IMR-90 (cell line): Measurements from ENCODE around the gene NR4A2. TPM values are rescaled to one million over a fixed set of nuclear protein-coding genes. Genes with fewer than 3 reads are reported as not detected.

Experiments used
- ATAC-seq: fragments of 200-7000 bp; cut with Tn5 transposase; 2 replicates; pipeline ENCODE4 v1.9.1; 2020; ENCODE audit warnings: low read depth, mild to moderate bottlenecking, moderate library complexity
- BruUV-seq: library from RNA; stranded (reverse); fragments of 400-500 nt; replicated peaks from 2 replicates; lab custom pipeline; 2021; lab: Mats Ljungman, UMichigan
- CTCF ChIA-PET: fragments of 300-600 bp; formaldehyde crosslinking; extraction: SDS; loops from one replicate; lab custom pipeline; 2021; ENCODE audit warnings: antibody characterized with exemption; lab: Yijun Ruan, JAX
- POLR2A ChIA-PET: fragments of 300-600 bp; sonication (Branson Sonifier 250); formaldehyde crosslinking; loops from one replicate; lab custom pipeline; 2022; ENCODE audit warnings: antibody characterized with exemption; ENCODE audit not compliant: unreplicated experiment; lab: Charles Lee
- DNase-seq: peaks from one replicate; pipeline ENCODE4 v3.0.0; 2013
- H2AFZ ChIP-seq: replicated peaks from 2 replicates; pipeline ENCODE3; 2013; ENCODE audit warnings: low read length, mild to moderate bottlenecking; ENCODE audit not compliant: poor library complexity
- H2AK5ac ChIP-seq: 2 replicates; pipeline ENCODE4 v1.6.1; 2013; ENCODE audit warnings: low read depth, low read length, inconsistent platforms
- H2AK9ac ChIP-seq: replicated peaks from 2 replicates; pipeline ENCODE3; 2013; ENCODE audit warnings: mild to moderate bottlenecking, low read depth, low read length, moderate library complexity; ENCODE audit not compliant: poor library complexity
- H2BK120ac ChIP-seq: 2 replicates; pipeline ENCODE4 v1.6.1; 2013; ENCODE audit warnings: low read depth, low read length, inconsistent platforms
- H2BK15ac ChIP-seq: 3 replicates; pipeline ENCODE4 v1.6.1; 2013; ENCODE audit warnings: low read depth, low read length, inconsistent platforms
- H2BK20ac ChIP-seq: 2 replicates; pipeline ENCODE4 v1.6.1; 2013; ENCODE audit warnings: low read depth, mild to moderate bottlenecking, inconsistent platforms, low read length, moderate library complexity
- H2BK5ac ChIP-seq: 2 replicates; pipeline ENCODE4 v1.6.1; 2013; ENCODE audit warnings: mild to moderate bottlenecking, low read depth, low read length, inconsistent platforms; ENCODE audit not compliant: poor library complexity, severe bottlenecking
- H3K14ac ChIP-seq: replicated peaks from 2 replicates; pipeline ENCODE4 v1.6.1; 2013; ENCODE audit warnings: low read depth, low read length, inconsistent platforms
- H3K18ac ChIP-seq: 2 replicates; pipeline ENCODE4 v1.6.1; 2013; ENCODE audit warnings: low read depth, low read length, control low read depth
- H3K23ac ChIP-seq: 2 replicates; pipeline ENCODE4 v1.6.1; 2013; ENCODE audit warnings: low read depth, low read length, inconsistent platforms
- H3K27ac ChIP-seq: 2 replicates; pipeline ENCODE4 v1.5.1; 2013; ENCODE audit warnings: mild to moderate bottlenecking, control low read depth, low read length; ENCODE audit not compliant: insufficient read depth
- H3K27me3 ChIP-seq: 2 replicates; pipeline ENCODE4 v1.6.1; 2013; ENCODE audit warnings: low read length; ENCODE audit not compliant: control insufficient read depth, insufficient read depth
- H3K36me3 ChIP-seq: 2 replicates; pipeline ENCODE4 v1.6.1; 2013; ENCODE audit warnings: low read length, mixed read lengths; ENCODE audit not compliant: control insufficient read depth, insufficient read depth
- H3K4ac ChIP-seq: 2 replicates; pipeline ENCODE4 v1.6.1; 2013; ENCODE audit warnings: low read depth, low read length, inconsistent platforms
- H3K4me1 ChIP-seq: 2 replicates; pipeline ENCODE4 v1.6.1; 2013; ENCODE audit warnings: low read length, mixed read lengths; ENCODE audit not compliant: control insufficient read depth, insufficient read depth
- H3K4me2 ChIP-seq: 2 replicates; pipeline ENCODE4 v1.6.1; 2013; ENCODE audit warnings: low read depth, mild to moderate bottlenecking, control low read depth, low read length, moderate library complexity
- H3K4me3 ChIP-seq: 2 replicates; pipeline ENCODE4 v1.5.1; 2013; ENCODE audit warnings: low read depth, mild to moderate bottlenecking, control low read depth, low read length, moderate library complexity; ENCODE audit not compliant: insufficient read depth
- H3K56ac ChIP-seq: 2 replicates; pipeline ENCODE4 v1.6.1; 2013; ENCODE audit warnings: low read length, inconsistent platforms; ENCODE audit not compliant: insufficient read depth; ENCODE audit errors: extremely low read depth
- H3K79me1 ChIP-seq, 2 experiments: 2 replicates each; pipeline ENCODE4 v1.6.1; 2013; ENCODE audit warnings: low read length in 2 of 2, inconsistent platforms in 1 of 2, low read depth in 1 of 2
- H3K9ac ChIP-seq: 2 replicates; pipeline ENCODE4 v1.6.1; 2013; ENCODE audit warnings: low read depth, low read length, control low read depth
- H3K9me1 ChIP-seq: 2 replicates; pipeline ENCODE4 v1.6.1; 2013; ENCODE audit warnings: low read length, inconsistent platforms; ENCODE audit not compliant: insufficient read depth
- H3K9me3 ChIP-seq: 2 replicates; pipeline ENCODE4 v1.6.1; 2013; ENCODE audit warnings: low read length; ENCODE audit not compliant: control insufficient read depth, insufficient read depth
- H4K20me1 ChIP-seq: 2 replicates; pipeline ENCODE4 v1.6.1; 2013; ENCODE audit warnings: low read length, inconsistent platforms; ENCODE audit not compliant: insufficient read depth
- H4K5ac ChIP-seq: 2 replicates; pipeline ENCODE4 v1.6.1; 2013; ENCODE audit warnings: mild to moderate bottlenecking, low read depth, low read length, control low read depth
- H4K8ac ChIP-seq, 2 experiments: 2 replicates each; pipeline ENCODE4 v1.6.1; 2013; ENCODE audit warnings: low read depth in 2 of 2, low read length in 2 of 2, control low read depth in 1 of 2, inconsistent platforms in 1 of 2
- H4K91ac ChIP-seq: 2 replicates; pipeline ENCODE4 v1.6.1; 2013; ENCODE audit warnings: low read depth, low read length, inconsistent platforms; ENCODE audit not compliant: insufficient read depth
- BHLHE40 ChIP-seq: fragments of 150-350 bp; IDR thresholded peaks from 2 replicates; pipeline ENCODE4 v1.6.1; 2016; ENCODE audit warnings: mild to moderate bottlenecking, low read depth, low read length
- MAZ ChIP-seq: IDR thresholded peaks from 2 replicates; pipeline ENCODE4 v1.6.1; 2012; ENCODE audit warnings: low read depth, mild to moderate bottlenecking, low read length, improper control_type of control experiment, moderate library complexity, borderline replicate concordance
- MXI1 ChIP-seq: IDR thresholded peaks from 2 replicates; pipeline ENCODE4 v1.6.1; 2012; ENCODE audit warnings: low read depth, mild to moderate bottlenecking, low read length, moderate library complexity, borderline replicate concordance
- NFE2L2 ChIP-seq: fragments of 150-350 bp; IDR thresholded peaks from 2 replicates; pipeline ENCODE4 v1.6.1; 2016; ENCODE audit warnings: low read depth, mild to moderate bottlenecking, low read length
- RAD21 ChIP-seq: IDR thresholded peaks from 2 replicates; pipeline ENCODE4 v1.6.1; 2012; ENCODE audit warnings: low read length, improper control_type of control experiment
- RFX5 ChIP-seq: IDR thresholded peaks from 2 replicates; pipeline ENCODE4 v1.8.0; 2012; ENCODE audit warnings: low read depth, mild to moderate bottlenecking, low read length, moderate library complexity
- WGBS, 2 experiments: methylation state at CpG; one replicate each; pipeline versions ENCODE4 v1.1.5 to v1.1.7; 2013; ENCODE audit warnings: missing lambda C conversion rate in 2 of 2; ENCODE audit not compliant: insufficient read length in 1 of 2; ENCODE audit errors: extremely low coverage in 2 of 2; 5-methylcytosine and 5-hydroxymethylcytosine counted together
- dilution Hi-C: fragments of 300-500 bp; cut with HindIII; formaldehyde crosslinking; loops from one replicate; pipeline ENCODE4 v1.14.3; 2018; ENCODE audit warnings: low sequenced_read_pairs; ENCODE audit not compliant: unreplicated experiment
- in situ Hi-C: fragments of 300-500 bp; cut with MboI; formaldehyde crosslinking; loops from 3 replicates; pipeline ENCODE4 v1.14.3; 2019; ENCODE audit warnings: low sequenced_read_pairs, inconsistent platforms, mixed read lengths
- intact Hi-C: fragments of 100-400 bp; cut with micrococcal nuclease; formaldehyde crosslinking; loops from 2 replicates; pipeline ENCODE4 v1.10.0; 2022
- polyA plus RNA-seq, 3 experiments: library from polyadenylated mRNA; depleted of rRNA; stranded (reverse); fragments of >200 nt; gene quantifications; 2 replicates each; pipeline ENCODE4 v1.2.3, GENCODE V29; 2012; ENCODE audit warnings: low replicate concordance in 1 of 3
- total RNA-seq: library from RNA; depleted of rRNA; stranded (reverse); fragments of >200 nt; gene quantifications from 2 replicates; pipeline ENCODE4 v1.2.3, GENCODE V29; 2012

Gene NR4A2
- total and polyA plus RNA-seq, 2 of the 4 experiments (the other 2 are of a cell fraction): 0.72 to 2.3 TPM

GRCh38 chr2:156347431-156347830 lies 14.9 kb upstream of the NR4A2 start:
- H2BK5ac ChIP-seq: no peak overlapping the region
- H2BK15ac ChIP-seq: no peak overlapping the region
- no peaks in the 10 kb centered on the region for H3K9me1 ChIP-seq
- no peak overlapping the region for H3K14ac ChIP-seq
- intact Hi-C loops: no loop called here
- no peaks in the 10 kb centered on the region; a peak in 1 of 4 replicates for H3K79me1 ChIP-seq
- H4K91ac ChIP-seq: no peak overlapping the region
- no peak overlapping the region for H2BK20ac ChIP-seq
- H3K36me3 ChIP-seq: no peaks in the 10 kb centered on the region
- ChIA-PET CTCF (no interaction called here), POLR2A (no interaction called here)
- H3K27ac ChIP-seq: no peak overlapping the region
- H2AK5ac ChIP-seq: no peak overlapping the region
- BruUV-seq: no TSS peak
- in situ Hi-C loops: loop anchor here (5.0 to 25.0 kb wide), 4 partner anchors 50 to 1515 kb away; no protein-coding TSS in a partner anchor
- H3K4ac ChIP-seq: no peak overlapping the region
- no peak overlapping the region for H3K23ac ChIP-seq
- H4K20me1 ChIP-seq: no peaks in the 10 kb centered on the region
- DNase-seq (no peak), ATAC-seq (no peak)
- no peak overlapping the region for H2AK9ac ChIP-seq
- H2BK120ac ChIP-seq: no peak overlapping the region
- TF ChIP-seq BHLHE40 (no peak), MXI1 (no peak), NFE2L2 (no peak), RAD21 (no peak), MAZ (no peak), RFX5 (no peak)
- no peak overlapping the region for H3K18ac ChIP-seq
- no peak overlapping the region for H3K4me2 ChIP-seq
- no peak overlapping the region for H4K5ac ChIP-seq
- dilution Hi-C loops: no loop called here
- no peak overlapping the region for H3K9ac ChIP-seq
- no peaks in the 10 kb centered on the region for H3K9me3 ChIP-seq
- H2AFZ ChIP-seq: no peak overlapping the region
- no peaks in the 10 kb centered on the region for H3K4me1 ChIP-seq
- no peak overlapping the region for H3K56ac ChIP-seq
- H4K8ac ChIP-seq: no peak overlapping the region
- no CpG with 5 or more reads among the region's 3 CpGs for WGBS, 2 experiments
- H3K27me3 ChIP-seq: no peaks in the 10 kb centered on the region
- no peak overlapping the region for H3K4me3 ChIP-seq
